K562 (cell line): ENCODE measurements around the gene ST6GAL1. TPM values are rescaled to one million over a fixed set of nuclear protein-coding genes. Genes with fewer than 3 reads are reported as not detected.

Experiments
- ADNP ChIP-seq: fragments of 200-800 bp; sonication (Bioruptor generic); IDR thresholded peaks from 2 replicates; pipeline ENCODE4 v1.6.1; 2016; ENCODE audit warnings: missing genetic modification characterization, missing compliant biosample characterization
- BACH1 ChIP-seq: fragments of 200-800 bp; sonication (Bioruptor generic); IDR thresholded peaks from 2 replicates; pipeline ENCODE4 v1.6.1; 2016; ENCODE audit warnings: missing genetic modification characterization, missing compliant biosample characterization
- COPS2 ChIP-seq: fragments of 450-650 bp; conservative IDR thresholded peaks from 2 replicates; pipeline ENCODE4 v1.6.1; 2016; ENCODE audit warnings: mild to moderate bottlenecking, moderate library complexity
- DDX20 ChIP-seq: fragments of 450-650 bp; IDR thresholded peaks from 2 replicates; pipeline ENCODE4 v1.6.1; 2016; ENCODE audit warnings: missing genetic modification characterization, low read depth, mild to moderate bottlenecking, missing compliant biosample characterization, moderate library complexity
- HNRNPLL ChIP-seq: fragments of 200-400 bp; formaldehyde crosslinking; IDR thresholded peaks from 2 replicates; pipeline ENCODE4 v1.6.1; 2017; ENCODE audit warnings: low read length, low read depth, mild to moderate bottlenecking; ENCODE audit not compliant: poor library complexity, severe bottlenecking
- MBD2 ChIP-seq: sonication (generic); IDR thresholded peaks from 2 replicates; pipeline ENCODE4 v1.6.1; 2016; ENCODE audit warnings: low read depth, borderline replicate concordance
- NFIX ChIP-seq: fragments of 250-450 bp; sonication (Bioruptor Pico); IDR thresholded peaks from 2 replicates; pipeline ENCODE4 v1.4.0; 2020; ENCODE audit warnings: low read depth, mild to moderate bottlenecking, moderate library complexity
- PHTF2 ChIP-seq: fragments of 250-450 bp; sonication (Bioruptor Pico); IDR thresholded peaks from 2 replicates; pipeline ENCODE4 v1.5.0; 2021; ENCODE audit warnings: mild to moderate bottlenecking
- RFX1 ChIP-seq: fragments of 450-650 bp; IDR thresholded peaks from 2 replicates; pipeline ENCODE4 v1.6.1; 2016; ENCODE audit warnings: mild to moderate bottlenecking, moderate library complexity
- SMAD4 ChIP-seq: fragments of 250-450 bp; sonication (Bioruptor Pico); conservative IDR thresholded peaks from 2 replicates; pipeline ENCODE4 v1.8.0; 2021; ENCODE audit warnings: inconsistent platforms, mild to moderate bottlenecking, moderate library complexity
- SPI1 ChIP-seq: IDR thresholded peaks from 2 replicates; pipeline ENCODE4 v1.6.1; 2011; ENCODE audit warnings: low read depth, low read length, control low read depth, borderline replicate concordance
- ZNF212 ChIP-seq: fragments of 450-650 bp; formaldehyde crosslinking; IDR thresholded peaks from 2 replicates; pipeline ENCODE4 v1.4.0; 2020; ENCODE audit warnings: mild to moderate bottlenecking
- ZNF24 ChIP-seq: fragments of 450-650 bp; IDR thresholded peaks from 2 replicates; pipeline ENCODE4 v1.6.1; 2016
- ZNF583 ChIP-seq: fragments of 250-450 bp; sonication (Bioruptor Pico); IDR thresholded peaks from 2 replicates; pipeline ENCODE4 v1.4.0; 2020
- ZNF668 ChIP-seq: fragments of 250-450 bp; sonication (Bioruptor Pico); IDR thresholded peaks from 2 replicates; pipeline ENCODE4 v1.8.0; 2022; ENCODE audit warnings: mild to moderate bottlenecking, inconsistent platforms
- polyA plus RNA-seq, 8 experiments: library from polyadenylated mRNA; depleted of rRNA in 4 of 8; stranded (reverse) in 5 of 8; unstranded in 3 of 8; fragments of >200 nt; fragmentation: Nextera tagmentation in 2 of 8; fragmentation: Illumina TruSeq in 1 of 8; extraction: Ambion mirVana in 2 of 8; extraction: Trizol in 1 of 8; gene quantifications; 2 replicates each; pipeline versions ENCODE4 v1.2.1 to v1.2.3, GENCODE V29; 2011 to 2014; ENCODE audit warnings: inconsistent platforms in 1 of 8, missing spikeins in 1 of 8
- total RNA-seq, 7 experiments: library from RNA; depleted of rRNA in 6 of 7; stranded (reverse); fragments of >200 nt in 6 of 7; fragmentation: Illumina TruSeq in 2 of 7; extraction: Trizol in 2 of 7; gene quantifications; 2 replicates each; pipeline versions ENCODE4 v1.2.1 to v1.2.3, GENCODE V29; 2011 to 2021; ENCODE audit warnings: low replicate concordance in 1 of 7
- TF ChIP-seq, protein P1 (sequence below): fragments of 450-650 bp; formaldehyde crosslinking; IDR thresholded peaks from 2 replicates; pipeline ENCODE4 v1.4.0; 2020; ENCODE audit warnings: mild to moderate bottlenecking, mixed read lengths
- TF ChIP-seq, protein P2 (sequence below): fragments of 450-650 bp; IDR thresholded peaks from 2 replicates; pipeline ENCODE4 v1.7.1; 2018; ENCODE audit warnings: mild to moderate bottlenecking, low read depth; ENCODE audit not compliant: partially characterized antibody
- TF ChIP-seq, protein P3 (sequence below): sonication (generic); formaldehyde crosslinking; IDR thresholded peaks from 2 replicates; pipeline ENCODE4 v1.8.1; 2023; ENCODE audit warnings: missing genetic modification reagents, mild to moderate bottlenecking, borderline replicate concordance
- TF ChIP-seq, protein P4 (sequence below): fragments of 250-450 bp; sonication (Bioruptor Pico); IDR thresholded peaks from 2 replicates; pipeline ENCODE4 v1.8.0; 2022; ENCODE audit warnings: inconsistent platforms, mild to moderate bottlenecking, moderate library complexity, borderline replicate concordance

ST6GAL1 gene
- total and polyA plus RNA-seq, 9 of the 15 experiments (the other 6 are each of a cell fraction or from before 2014, with no cell fraction given) = 31.9 to 145 (median 71.0) TPM

DNA sequence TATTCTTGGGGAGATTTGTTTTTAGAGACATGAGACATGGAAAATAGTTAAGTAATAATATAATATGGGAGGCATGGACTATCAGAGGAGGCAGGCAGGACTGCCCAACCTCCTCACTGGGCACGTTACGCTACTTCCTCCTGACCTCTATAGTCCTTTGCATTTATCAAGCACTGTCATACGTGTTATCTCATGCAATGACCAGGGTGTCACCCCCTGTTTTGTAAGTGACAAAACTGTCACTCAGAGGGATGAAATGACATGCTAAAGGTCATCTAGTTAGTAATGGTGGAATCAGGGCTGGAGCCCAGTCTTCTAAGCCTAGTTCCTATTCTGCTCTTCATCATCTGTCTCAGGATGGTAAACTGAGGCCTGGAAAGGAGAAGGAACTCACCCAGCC, 66.7 kb downstream of the ST6GAL1 start (continued):
- TF ChIP-seq, protein P1, sequence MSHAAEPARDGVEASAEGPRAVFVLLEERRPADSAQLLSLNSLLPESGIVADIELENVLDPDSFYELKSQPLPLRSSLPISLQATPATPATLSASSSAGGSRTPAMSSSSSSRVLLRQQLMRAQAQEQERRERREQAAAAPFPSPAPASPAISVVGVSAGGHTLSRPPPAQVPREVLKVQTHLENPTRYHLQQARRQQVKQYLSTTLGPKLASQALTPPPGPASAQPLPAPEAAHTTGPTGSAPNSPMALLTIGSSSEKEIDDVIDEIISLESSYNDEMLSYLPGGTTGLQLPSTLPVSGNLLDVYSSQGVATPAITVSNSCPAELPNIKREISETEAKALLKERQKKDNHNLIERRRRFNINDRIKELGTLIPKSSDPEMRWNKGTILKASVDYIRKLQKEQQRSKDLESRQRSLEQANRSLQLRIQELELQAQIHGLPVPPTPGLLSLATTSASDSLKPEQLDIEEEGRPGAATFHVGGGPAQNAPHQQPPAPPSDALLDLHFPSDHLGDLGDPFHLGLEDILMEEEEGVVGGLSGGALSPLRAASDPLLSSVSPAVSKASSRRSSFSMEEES (CRISPR knock-in tag) = no peak
- TF ChIP-seq HNRNPLL = peak; percentile 44
- TF ChIP-seq NFIX (CRISPR knock-in tag) = no peak
- peak; percentile 57; the same call in 1 of the 2 replicates for TF ChIP-seq ZNF24
- no peak for TF ChIP-seq ZNF668 (CRISPR knock-in tag)
- TF ChIP-seq MBD2 = peak; percentile 68; the same call in 1 of the 2 replicates
- TF ChIP-seq COPS2 = no peak
- TF ChIP-seq, protein P2, sequence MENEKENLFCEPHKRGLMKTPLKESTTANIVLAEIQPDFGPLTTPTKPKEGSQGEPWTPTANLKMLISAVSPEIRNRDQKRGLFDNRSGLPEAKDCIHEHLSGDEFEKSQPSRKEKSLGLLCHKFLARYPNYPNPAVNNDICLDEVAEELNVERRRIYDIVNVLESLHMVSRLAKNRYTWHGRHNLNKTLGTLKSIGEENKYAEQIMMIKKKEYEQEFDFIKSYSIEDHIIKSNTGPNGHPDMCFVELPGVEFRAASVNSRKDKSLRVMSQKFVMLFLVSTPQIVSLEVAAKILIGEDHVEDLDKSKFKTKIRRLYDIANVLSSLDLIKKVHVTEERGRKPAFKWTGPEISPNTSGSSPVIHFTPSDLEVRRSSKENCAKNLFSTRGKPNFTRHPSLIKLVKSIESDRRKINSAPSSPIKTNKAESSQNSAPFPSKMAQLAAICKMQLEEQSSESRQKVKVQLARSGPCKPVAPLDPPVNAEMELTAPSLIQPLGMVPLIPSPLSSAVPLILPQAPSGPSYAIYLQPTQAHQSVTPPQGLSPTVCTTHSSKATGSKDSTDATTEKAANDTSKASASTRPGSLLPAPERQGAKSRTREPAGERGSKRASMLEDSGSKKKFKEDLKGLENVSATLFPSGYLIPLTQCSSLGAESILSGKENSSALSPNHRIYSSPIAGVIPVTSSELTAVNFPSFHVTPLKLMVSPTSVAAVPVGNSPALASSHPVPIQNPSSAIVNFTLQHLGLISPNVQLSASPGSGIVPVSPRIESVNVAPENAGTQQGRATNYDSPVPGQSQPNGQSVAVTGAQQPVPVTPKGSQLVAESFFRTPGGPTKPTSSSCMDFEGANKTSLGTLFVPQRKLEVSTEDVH = no peak
- 0 out of 2 replicates have a peak, but pooled peaks have one; percentile 22 for TF ChIP-seq SPI1
- TF ChIP-seq, protein P3, sequence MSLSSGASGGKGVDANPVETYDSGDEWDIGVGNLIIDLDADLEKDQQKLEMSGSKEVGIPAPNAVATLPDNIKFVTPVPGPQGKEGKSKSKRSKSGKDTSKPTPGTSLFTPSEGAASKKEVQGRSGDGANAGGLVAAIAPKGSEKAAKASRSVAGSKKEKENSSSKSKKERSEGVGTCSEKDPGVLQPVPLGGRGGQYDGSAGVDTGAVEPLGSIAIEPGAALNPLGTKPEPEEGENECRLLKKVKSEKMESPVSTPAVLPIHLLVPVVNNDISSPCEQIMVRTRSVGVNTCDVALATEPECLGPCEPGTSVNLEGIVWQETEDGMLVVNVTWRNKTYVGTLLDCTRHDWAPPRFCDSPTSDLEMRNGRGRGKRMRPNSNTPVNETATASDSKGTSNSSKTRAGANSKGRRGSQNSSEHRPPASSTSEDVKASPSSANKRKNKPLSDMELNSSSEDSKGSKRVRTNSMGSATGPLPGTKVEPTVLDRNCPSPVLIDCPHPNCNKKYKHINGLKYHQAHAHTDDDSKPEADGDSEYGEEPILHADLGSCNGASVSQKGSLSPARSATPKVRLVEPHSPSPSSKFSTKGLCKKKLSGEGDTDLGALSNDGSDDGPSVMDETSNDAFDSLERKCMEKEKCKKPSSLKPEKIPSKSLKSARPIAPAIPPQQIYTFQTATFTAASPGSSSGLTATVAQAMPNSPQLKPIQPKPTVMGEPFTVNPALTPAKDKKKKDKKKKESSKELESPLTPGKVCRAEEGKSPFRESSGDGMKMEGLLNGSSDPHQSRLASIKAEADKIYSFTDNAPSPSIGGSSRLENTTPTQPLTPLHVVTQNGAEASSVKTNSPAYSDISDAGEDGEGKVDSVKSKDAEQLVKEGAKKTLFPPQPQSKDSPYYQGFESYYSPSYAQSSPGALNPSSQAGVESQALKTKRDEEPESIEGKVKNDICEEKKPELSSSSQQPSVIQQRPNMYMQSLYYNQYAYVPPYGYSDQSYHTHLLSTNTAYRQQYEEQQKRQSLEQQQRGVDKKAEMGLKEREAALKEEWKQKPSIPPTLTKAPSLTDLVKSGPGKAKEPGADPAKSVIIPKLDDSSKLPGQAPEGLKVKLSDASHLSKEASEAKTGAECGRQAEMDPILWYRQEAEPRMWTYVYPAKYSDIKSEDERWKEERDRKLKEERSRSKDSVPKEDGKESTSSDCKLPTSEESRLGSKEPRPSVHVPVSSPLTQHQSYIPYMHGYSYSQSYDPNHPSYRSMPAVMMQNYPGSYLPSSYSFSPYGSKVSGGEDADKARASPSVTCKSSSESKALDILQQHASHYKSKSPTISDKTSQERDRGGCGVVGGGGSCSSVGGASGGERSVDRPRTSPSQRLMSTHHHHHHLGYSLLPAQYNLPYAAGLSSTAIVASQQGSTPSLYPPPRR (CRISPR knock-in tag) = no peak
- TF ChIP-seq ADNP (tag) = peak; percentile 80; the same call in 1 of the 2 replicates
- TF ChIP-seq RFX1 = no peak
- TF ChIP-seq, protein P4, sequence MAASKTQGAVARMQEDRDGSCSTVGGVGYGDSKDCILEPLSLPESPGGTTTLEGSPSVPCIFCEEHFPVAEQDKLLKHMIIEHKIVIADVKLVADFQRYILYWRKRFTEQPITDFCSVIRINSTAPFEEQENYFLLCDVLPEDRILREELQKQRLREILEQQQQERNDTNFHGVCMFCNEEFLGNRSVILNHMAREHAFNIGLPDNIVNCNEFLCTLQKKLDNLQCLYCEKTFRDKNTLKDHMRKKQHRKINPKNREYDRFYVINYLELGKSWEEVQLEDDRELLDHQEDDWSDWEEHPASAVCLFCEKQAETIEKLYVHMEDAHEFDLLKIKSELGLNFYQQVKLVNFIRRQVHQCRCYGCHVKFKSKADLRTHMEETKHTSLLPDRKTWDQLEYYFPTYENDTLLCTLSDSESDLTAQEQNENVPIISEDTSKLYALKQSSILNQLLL = no peak
- TF ChIP-seq SMAD4 (CRISPR knock-in tag) = no peak; the same call in 1 of the 2 replicates
- TF ChIP-seq DDX20 (tag) = no peak
- TF ChIP-seq ZNF212 (CRISPR knock-in tag) = no peak
- TF ChIP-seq ZNF583 (CRISPR knock-in tag) = no peak; the same call in 1 of the 2 replicates
- TF ChIP-seq BACH1 (tag) = no peak
- TF ChIP-seq PHTF2 (CRISPR knock-in tag) = no peak
